GM19455 (cell line): Measurements from ENCODE around the gene SLC10A7.

Experiments used
- ATAC-seq: cut with Tn5 transposase; IDR thresholded peaks from one replicate; pipeline ENCODE4 v1.9.1; 2021; ENCODE audit not compliant: unreplicated experiment

SLC10A7 gene

GRCh38 chr4:146442801-146443200 is 78.9 kb downstream of the SLC10A7 start:
- no peak for ATAC-seq

- no peak for ATAC-seq
These were observed 81.7 kb downstream of the SLC10A7 start for GRCh38 chr4:146439999-146440398.

GRCh38 chr4:146439437-146439836 is 82.3 kb downstream of the SLC10A7 start:
- no peak for ATAC-seq

GRCh38 chr4:146437778-146438177 is 84.0 kb downstream of the SLC10A7 start:
- ATAC-seq, result no peak

- ATAC-seq, result no peak
These were observed 85.1 kb downstream of the SLC10A7 start for GRCh38 chr4:146436423-146437162.

GRCh38 chr4:146435962-146436361 is 85.8 kb downstream of the SLC10A7 start:
- no peak for ATAC-seq

- ATAC-seq, result no peak
These were observed 89.7 kb downstream of the SLC10A7 start for GRCh38 chr4:146432065-146432464.

- no peak for ATAC-seq
These were observed 93.4 kb downstream of the SLC10A7 start for GRCh38 chr4:146428298-146428697.

GRCh38 chr4:146417822-146418221 is 103.9 kb downstream of the SLC10A7 start:
- no peak for ATAC-seq

GRCh38 chr4:146415829-146416228 is 105.9 kb downstream of the SLC10A7 start:
- ATAC-seq, result no peak

- ATAC-seq, result no peak
These were observed 114.1 kb downstream of the SLC10A7 start for GRCh38 chr4:146407669-146408084.

GRCh38 chr4:146407257-146407656 is 114.5 kb downstream of the SLC10A7 start:
- no peak for ATAC-seq

- ATAC-seq, result no peak
These were observed 120.5 kb downstream of the SLC10A7 start for GRCh38 chr4:146401274-146401673.

GRCh38 chr4:146398896-146399445 is 122.8 kb downstream of the SLC10A7 start:
- no peak for ATAC-seq

- ATAC-seq, result no peak
These were observed 123.3 kb downstream of the SLC10A7 start for GRCh38 chr4:146398404-146398803.

GRCh38 chr4:146389561-146389960 is 132.2 kb downstream of the SLC10A7 start:
- no peak for ATAC-seq

GRCh38 chr4:146382194-146382593 is 139.5 kb downstream of the SLC10A7 start:
- ATAC-seq, result no peak

- ATAC-seq, result no peak
These were observed 140.4 kb downstream of the SLC10A7 start for GRCh38 chr4:146381263-146381872.

- no peak for ATAC-seq
These were observed 142.0 kb downstream of the SLC10A7 start for GRCh38 chr4:146379744-146380143.

GRCh38 chr4:146371812-146372211 is 149.9 kb downstream of the SLC10A7 start:
- ATAC-seq, result no peak

GRCh38 chr4:146370841-146371240 is 150.9 kb downstream of the SLC10A7 start:
- no peak for ATAC-seq

GRCh38 chr4:146369446-146369845 is 152.3 kb downstream of the SLC10A7 start:
- ATAC-seq, result no peak
